Transverse colon (tissue), 4 donors: ENCODE measurements around the gene APOB. TPM values are rescaled to one million over a fixed set of nuclear protein-coding genes. Genes with fewer than 3 reads are reported as not detected.

ENCODE experiments used
- DNase-seq: peaks from one replicate; pipeline ENCODE4 v3.0.0-alpha.2; 2019
- H3K27ac ChIP-seq, 4 donors: fragments of 200-600 bp; sonication (generic); 2 replicates each; pipeline ENCODE4 v1.5.1; 2016 to 2018; ENCODE audit warnings: inconsistent platforms in 4 of 4
- H3K27me3 ChIP-seq: fragments of 200-600 bp; sonication (generic); 2 replicates; pipeline ENCODE4 v1.5.1; 2017; ENCODE audit warnings: inconsistent platforms
- H3K36me3 ChIP-seq, 4 donors: fragments of 200-600 bp; sonication (generic); 2 replicates each; pipeline ENCODE4 v1.5.1; 2017 to 2019; ENCODE audit warnings: inconsistent platforms in 4 of 4
- H3K4me1 ChIP-seq, 4 donors: fragments of 200-600 bp; sonication (generic); 2 replicates each; pipeline ENCODE4 v1.5.1; 2017 to 2020; ENCODE audit warnings: inconsistent platforms in 4 of 4
- H3K4me3 ChIP-seq, 4 donors: fragments of 200-600 bp; sonication (generic); 1 replicate in 1 of 4; 2 replicates in 3 of 4; pipeline versions ENCODE4 v1.5.1 to v1.6.1; 2017 to 2019; ENCODE audit warnings: inconsistent platforms in 4 of 4
- H3K9me3 ChIP-seq, 2 donors: fragments of 200-600 bp; sonication (generic); 2 replicates each; pipeline ENCODE4 v1.5.1; 2017 to 2019; ENCODE audit warnings: inconsistent platforms in 2 of 2
- EP300 ChIP-seq: sonication (generic); formaldehyde crosslinking; IDR thresholded peaks from one replicate; pipeline ENCODE4 v1.6.1; 2017; ENCODE audit warnings: antibody characterized with exemption, low read depth
- POLR2A ChIP-seq: fragments of 450-650 bp; IDR thresholded peaks from one replicate; pipeline ENCODE4 v1.6.1; 2016; ENCODE audit warnings: antibody characterized with exemption, mild to moderate bottlenecking, moderate library complexity
- POLR2AphosphoS5 ChIP-seq, 3 donors: sonication (generic); formaldehyde crosslinking; IDR thresholded peaks; one replicate each; pipeline ENCODE4 v1.6.1; 2016; ENCODE audit warnings: antibody characterized with exemption in 3 of 3
- WGBS, 2 donors: methylation state at CpG; one replicate each; pipeline ENCODE4 v1.1.5; 2018; ENCODE audit warnings: low coverage in 1 of 2; 5-methylcytosine and 5-hydroxymethylcytosine counted together
- in situ Hi-C, 4 donors: fragments of 200-750 bp; cut with MboI; loops; one replicate each; pipeline versions ENCODE4 v1.15.0 to v1.15.1; 2017; ENCODE audit warnings: low sequenced_read_pairs in 3 of 4, low pct_ligation_motif_present in 1 of 4, low pct_unique_long_range_greater_than_20kb in 1 of 4
- intact Hi-C: fragments of 100-400 bp; cut with DNase I; formaldehyde crosslinking; loops from one replicate; pipeline ENCODE4 v1.15.1; 2023; ENCODE audit warnings: low total_unique reads
- total RNA-seq, 4 donors: library from RNA; depleted of rRNA; stranded (reverse); fragments of >200 nt; gene quantifications; one replicate each; pipeline ENCODE4 v1.1.0, GENCODE V29; 2016
- TF ChIP-seq, protein P1 (sequence below), 5 experiments: fragments of 200-600 bp in 3 of 5; fragments of 450-650 bp in 2 of 5; sonication (generic) in 3 of 5; IDR thresholded peaks; 1 replicate in 2 of 5; 2 replicates in 3 of 5; pipeline ENCODE4 v1.5.1; 2016 to 2017; ENCODE audit warnings: antibody characterized with exemption in 5 of 5, inconsistent platforms in 3 of 5, mild to moderate bottlenecking in 2 of 5, moderate library complexity in 1 of 5

Gene APOB
- total RNA-seq, 4 donors from 2014 or later: 0.55 to 0.95 (median 0.67) TPM

GRCh38 chr2:20992201-20992711, 51.6 kb downstream of the APOB start:
- WGBS, 2 donors: 23 to 56% methylated on average over 3 to 8 of the region's 8 CpGs
- no peak overlapping the region for H3K4me3 ChIP-seq
- in situ Hi-C loops (no loop called here), intact Hi-C loops (no loop called here)
- no peaks in the 10 kb centered on the region for H3K36me3 ChIP-seq
- H3K27ac ChIP-seq: peak overlapping the region in 3 of 4 donors; percentile 27 to 69 (median 67)
- no peaks in the 10 kb centered on the region for H3K27me3 ChIP-seq
- TF ChIP-seq POLR2A (no peak), POLR2AphosphoS5 (IDR thresholded peaks at IDR 0.05) (peak in 2 of 3 donors; percentile 12 to 26)
- no peaks in the 10 kb centered on the region for H3K4me1 ChIP-seq
- DNase-seq: peak; percentile 12
- no peaks in the 10 kb centered on the region for H3K9me3 ChIP-seq

DNA sequence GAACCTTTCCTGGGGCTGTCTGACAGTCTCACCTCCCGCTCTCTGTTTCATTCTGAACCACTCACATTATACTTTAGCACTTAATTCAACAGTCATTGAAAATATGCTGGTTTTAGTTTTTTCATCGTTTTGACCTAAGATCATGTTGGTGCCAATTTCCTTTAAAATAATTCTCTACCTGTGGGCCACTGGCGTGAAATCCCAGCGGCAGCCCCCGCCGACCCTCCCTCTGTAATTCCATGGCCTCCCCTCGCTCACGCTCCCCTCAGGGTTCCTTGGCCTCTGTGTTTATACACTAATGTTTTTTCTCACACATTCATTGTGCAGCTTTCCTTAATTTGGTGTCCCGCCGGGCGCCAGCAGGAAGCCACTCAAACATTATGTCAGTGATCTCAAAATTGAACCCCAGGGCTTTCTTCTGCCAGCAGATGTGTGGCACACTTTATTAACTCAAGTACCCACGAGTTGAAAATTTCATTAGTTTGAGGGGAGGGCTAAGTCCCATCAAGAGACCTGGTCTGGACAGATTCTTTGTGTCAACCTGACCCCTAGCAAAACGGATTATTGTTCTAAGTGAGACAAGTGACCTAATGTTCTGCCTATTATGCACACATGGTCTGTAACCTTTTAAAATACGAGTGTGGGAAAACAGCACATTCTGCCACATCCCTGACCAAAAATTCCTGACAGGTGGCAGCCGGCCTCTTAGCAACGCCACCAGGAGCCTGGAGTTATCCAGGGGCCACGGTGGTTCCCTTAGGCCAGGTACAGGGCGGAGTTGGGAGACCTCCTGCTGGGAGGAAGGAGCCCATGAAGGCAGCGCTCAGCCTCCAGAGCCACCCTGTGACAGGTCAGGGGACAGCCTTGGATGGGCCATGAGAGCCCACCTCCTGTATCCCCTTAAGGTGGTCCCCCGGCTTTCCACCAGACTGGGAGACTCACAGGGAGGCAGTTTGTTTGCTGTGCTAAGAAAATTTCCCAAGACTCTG, 53.1 kb downstream of the APOB start:
- H3K4me3 ChIP-seq: no peak overlapping the region
- intact Hi-C loops: no loop called here
- no peaks in the 10 kb centered on the region for H3K36me3 ChIP-seq
- no peak overlapping the region for H3K27ac ChIP-seq
- TF ChIP-seq EP300: no peak
- TF ChIP-seq, protein P1, sequence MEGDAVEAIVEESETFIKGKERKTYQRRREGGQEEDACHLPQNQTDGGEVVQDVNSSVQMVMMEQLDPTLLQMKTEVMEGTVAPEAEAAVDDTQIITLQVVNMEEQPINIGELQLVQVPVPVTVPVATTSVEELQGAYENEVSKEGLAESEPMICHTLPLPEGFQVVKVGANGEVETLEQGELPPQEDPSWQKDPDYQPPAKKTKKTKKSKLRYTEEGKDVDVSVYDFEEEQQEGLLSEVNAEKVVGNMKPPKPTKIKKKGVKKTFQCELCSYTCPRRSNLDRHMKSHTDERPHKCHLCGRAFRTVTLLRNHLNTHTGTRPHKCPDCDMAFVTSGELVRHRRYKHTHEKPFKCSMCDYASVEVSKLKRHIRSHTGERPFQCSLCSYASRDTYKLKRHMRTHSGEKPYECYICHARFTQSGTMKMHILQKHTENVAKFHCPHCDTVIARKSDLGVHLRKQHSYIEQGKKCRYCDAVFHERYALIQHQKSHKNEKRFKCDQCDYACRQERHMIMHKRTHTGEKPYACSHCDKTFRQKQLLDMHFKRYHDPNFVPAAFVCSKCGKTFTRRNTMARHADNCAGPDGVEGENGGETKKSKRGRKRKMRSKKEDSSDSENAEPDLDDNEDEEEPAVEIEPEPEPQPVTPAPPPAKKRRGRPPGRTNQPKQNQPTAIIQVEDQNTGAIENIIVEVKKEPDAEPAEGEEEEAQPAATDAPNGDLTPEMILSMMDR (IDR thresholded peaks at IDR 0.05): no peak
- no peak for TF ChIP-seq POLR2AphosphoS5 (IDR thresholded peaks at IDR 0.05)
- TF ChIP-seq POLR2A: no peak
- WGBS, 2 donors: 79 to 87% methylated on average over 11 to 20 of the region's 20 CpGs
- H3K27me3 ChIP-seq: no peaks in the 10 kb centered on the region
- in situ Hi-C loops: no loop called here
- peaks cover 0 to 3% (median 0%) of the 10 kb centered on the region in 4 donors for H3K4me1 ChIP-seq
- no peak for DNase-seq
- no peaks in the 10 kb centered on the region for H3K9me3 ChIP-seq

GRCh38 chr2:20989404-20989803, 54.5 kb downstream of the APOB start:
- WGBS, 2 donors: 100% methylated on average over 1 of the region's 1 CpG; no CpG with 5 or more reads in 1 of the 2 donors
- no peaks in the 10 kb centered on the region for H3K36me3 ChIP-seq
- in situ Hi-C loops: no loop called here
- H3K4me1 ChIP-seq: peaks cover 0 to 3% (median 0%) of the 10 kb centered on the region in 4 donors
- no peak overlapping the region for H3K4me3 ChIP-seq
- intact Hi-C loops: no loop called here
- no peak for DNase-seq
- H3K27me3 ChIP-seq: no peaks in the 10 kb centered on the region
- no peak for TF ChIP-seq POLR2A
- no peaks in the 10 kb centered on the region for H3K9me3 ChIP-seq
- H3K27ac ChIP-seq: no peak overlapping the region

- Histone ChIP-seq H3K4me3 (no peak overlapping the region), H3K9me3 (no peaks in the 10 kb centered on the region), H3K27me3 (no peaks in the 10 kb centered on the region), H3K36me3 (no peaks in the 10 kb centered on the region), H3K27ac (no peak overlapping the region), H3K4me1 (peaks cover 0 to 3% (median 0%) of the 10 kb centered on the region in 4 donors)
- TF ChIP-seq, protein P1 (IDR thresholded peaks at IDR 0.05): no peak
- TF ChIP-seq POLR2A (no peak), EP300 (no peak), POLR2AphosphoS5 (IDR thresholded peaks at IDR 0.05) (no peak)
- in situ Hi-C loops (no loop called here), intact Hi-C loops (no loop called here)
- DNase-seq: no peak
- 44% methylated on average over 4 of the region's 4 CpGs; no CpG with 5 or more reads in 1 of the 2 donors for WGBS, 2 donors
Measured at GRCh38 chr2:20988905-20989304, 55.0 kb downstream of the APOB start.
